GM12878 (cell line): Measurements from ENCODE around the gene SNED1. TPM values are rescaled to one million over a fixed set of nuclear protein-coding genes. Genes with fewer than 3 reads are reported as not detected.
A peak's percentile ranks its signal among the peaks of the same experiment; 100 is the strongest.

Experiments used
- ATAC-seq: fragments of 200-7000 bp; cut with Tn5 transposase; 3 replicates; pipeline ENCODE4 v1.9.1; 2020; ENCODE audit warnings: mild to moderate bottlenecking, moderate library complexity
- BruUV-seq: library from RNA; stranded (reverse); fragments of 400-500 nt; replicated peaks from 2 replicates; lab custom pipeline; 2021; lab: Mats Ljungman, UMichigan
- CTCF ChIA-PET: fragments of 300-600 bp; sonication (Branson Sonifier 250); formaldehyde crosslinking; extraction: SDS; loops from one replicate; lab custom pipeline; 2021; ENCODE audit warnings: inconsistent platforms; lab: Yijun Ruan, JAX
- POLR2A ChIA-PET: fragments of 350-600 bp; formaldehyde crosslinking; extraction: SDS; loops from one replicate; lab custom pipeline; 2021; ENCODE audit warnings: inconsistent platforms; lab: Charles Lee
- RAD21 ChIA-PET: fragments of 300-600 bp; sonication (Branson Sonifier 250); formaldehyde crosslinking; loops from one replicate; lab custom pipeline; 2023; ENCODE audit warnings: antibody characterized with exemption; ENCODE audit not compliant: unreplicated experiment; lab: Charles Lee
- SMC1A ChIA-PET: fragments of 300-600 bp; sonication (Branson Sonifier 250); formaldehyde crosslinking; loops from one replicate; lab custom pipeline; 2023; ENCODE audit not compliant: unreplicated experiment, uncharacterized antibody; lab: Charles Lee
- DNase-seq: peaks from one replicate; pipeline ENCODE4 v3.0.0-alpha.2; 2011; ENCODE audit warnings: low read depth, low spot score
- FAIRE-seq: peaks from 3 replicates; lab custom pipeline; 2011; peaks lifted over from hg19 to GRCh38; lab: Jason Lieb, UNC
- H2AFZ ChIP-seq: 2 replicates; pipeline ENCODE4 v1.6.0; 2011; ENCODE audit warnings: low read depth, low read length, control low read depth; ENCODE audit not compliant: control insufficient read depth
- H3K27ac ChIP-seq: 2 replicates; pipeline ENCODE4 v1.5.1; 2011; ENCODE audit warnings: control low read depth; ENCODE audit not compliant: control insufficient read depth, insufficient read depth
- H3K27me3 ChIP-seq, 2 experiments: replicated peaks in 1 of 2; 2 replicates each; pipeline versions ENCODE4 v1.6.0 to v1.6.1; 2011; ENCODE audit warnings: low read length in 1 of 2; ENCODE audit not compliant: control insufficient read depth in 2 of 2, insufficient read depth in 2 of 2
- H3K36me3 ChIP-seq, 2 experiments: 2 replicates each; pipeline ENCODE4 v1.5.1; 2011; ENCODE audit warnings: low read length in 1 of 2; ENCODE audit not compliant: control insufficient read depth in 2 of 2, insufficient read depth in 2 of 2
- H3K4me1 ChIP-seq: 2 replicates; pipeline ENCODE4 v1.6.1; 2011; ENCODE audit warnings: mild to moderate bottlenecking, low read length, moderate library complexity, mixed read lengths; ENCODE audit not compliant: control insufficient read depth, insufficient read depth
- H3K4me2 ChIP-seq: 2 replicates; pipeline ENCODE4 v1.6.0; 2011; ENCODE audit warnings: control low read depth; ENCODE audit not compliant: control insufficient read depth, insufficient read depth
- H3K4me3 ChIP-seq: fragments of 200-600 bp; sonication (generic); 2 replicates; pipeline ENCODE4 v1.5.1; 2016
- H3K79me2 ChIP-seq: 2 replicates; pipeline ENCODE4 v1.6.0; 2011; ENCODE audit warnings: low read length; ENCODE audit not compliant: control insufficient read depth, insufficient read depth
- H3K9ac ChIP-seq: 2 replicates; pipeline ENCODE4 v1.8.0; 2011; ENCODE audit warnings: low read length, control low read depth, mixed read lengths; ENCODE audit not compliant: control insufficient read depth, insufficient read depth
- H3K9me3 ChIP-seq: replicated peaks from 3 replicates; pipeline ENCODE4 v1.5.1; 2011; ENCODE audit warnings: mild to moderate bottlenecking, low read length; ENCODE audit not compliant: control insufficient read depth, insufficient read depth
- H4K20me1 ChIP-seq: 2 replicates; pipeline ENCODE4 v1.6.0; 2011; ENCODE audit not compliant: control insufficient read depth, insufficient read depth
- EGR1 ChIP-seq, 2 experiments: IDR thresholded peaks; 1 replicate in 1 of 2; 2 replicates in 1 of 2; pipeline ENCODE4 v1.6.1; 2011 to 2012; ENCODE audit warnings: low read depth in 2 of 2, low read length in 2 of 2, borderline replicate concordance in 1 of 2, mild to moderate bottlenecking in 1 of 2, moderate library complexity in 1 of 2
- HDAC2 ChIP-seq: fragments of 200-600 bp; sonication (generic); IDR thresholded peaks from 2 replicates; pipeline ENCODE4 v1.6.1; 2017
- HDAC6 ChIP-seq: fragments of 200-600 bp; sonication (generic); IDR thresholded peaks from one replicate; pipeline ENCODE4 v1.8.0; 2017; ENCODE audit warnings: antibody characterized with exemption; ENCODE audit not compliant: unreplicated experiment
- JUNB ChIP-seq: IDR thresholded peaks from 2 replicates; pipeline ENCODE4 v1.6.1; 2016; ENCODE audit warnings: antibody characterized with exemption, mild to moderate bottlenecking
- MAX ChIP-seq: IDR thresholded peaks from 2 replicates; pipeline ENCODE4 v1.6.1; 2012; ENCODE audit warnings: low read depth, low read length, improper control_type of control experiment
- RAD21 ChIP-seq: IDR thresholded peaks from 2 replicates; pipeline ENCODE4 v1.6.1; 2011; ENCODE audit warnings: mild to moderate bottlenecking, low read depth, low read length, moderate library complexity; ENCODE audit not compliant: insufficient read depth
- RB1 ChIP-seq: fragments of 450-650 bp; formaldehyde crosslinking; IDR thresholded peaks from 2 replicates; pipeline ENCODE4 v1.6.1; 2017; ENCODE audit warnings: mild to moderate bottlenecking, borderline replicate concordance
- SMC3 ChIP-seq: IDR thresholded peaks from 2 replicates; pipeline ENCODE4 v1.6.1; 2011; ENCODE audit warnings: low read length, improper control_type of control experiment, borderline replicate concordance
- ZSCAN29 ChIP-seq: fragments of 450-650 bp; IDR thresholded peaks from 2 replicates; pipeline ENCODE4 v1.6.1; 2017; ENCODE audit warnings: mild to moderate bottlenecking, moderate library complexity
- WGBS: methylation state at CpG from one replicate; pipeline ENCODE4 v1.1.6; 2016; ENCODE audit warnings: low lambda C conversion rate; ENCODE audit not compliant: insufficient replicate concordance, insufficient coverage; ENCODE audit errors: missing lambda C conversion rate; 5-methylcytosine and 5-hydroxymethylcytosine counted together
- in situ Hi-C: fragments of 300-500 bp; cut with MboI; formaldehyde crosslinking; loops from 9 replicates; pipeline ENCODE4 v1.14.3; 2018; ENCODE audit warnings: mixed read lengths
- intact Hi-C: fragments of 100-400 bp; cut with micrococcal nuclease; formaldehyde crosslinking; loops from one replicate; pipeline ENCODE4 v1.14.2; 2022; ENCODE audit not compliant: unreplicated experiment
- polyA plus RNA-seq, 11 experiments: library from polyadenylated mRNA; depleted of rRNA in 4 of 11; unstranded in 6 of 11; stranded (reverse) in 5 of 11; fragments of >200 nt; fragmentation: Nextera tagmentation in 4 of 11; fragmentation: Illumina TruSeq in 1 of 11; extraction: Ambion mirVana in 4 of 11; extraction: Trizol in 1 of 11; gene quantifications; 1 replicate in 1 of 11; 2 replicates in 10 of 11; pipeline versions ENCODE4 v1.2.1 to v1.2.3, GENCODE V29; 2011 to 2016; ENCODE audit warnings: inconsistent platforms in 2 of 11, missing spikeins in 2 of 11, low read depth in 1 of 11
- total RNA-seq, 4 experiments: library from RNA; depleted of rRNA in 3 of 4; stranded (reverse); fragments of >200 nt in 3 of 4; fragmentation: Illumina TruSeq in 1 of 4; extraction: Trizol in 1 of 4; gene quantifications; 2 replicates each; pipeline versions ENCODE4 v1.2.1 to v1.2.3, GENCODE V29; 2013 to 2021
- TF ChIP-seq, protein P1 (sequence below), 3 experiments: IDR thresholded peaks in 2 of 3; conservative IDR thresholded peaks in 1 of 3; 2 replicates each; pipeline ENCODE4 v1.5.1; 2011; ENCODE audit warnings: low read depth in 3 of 3, low read length in 3 of 3, mild to moderate bottlenecking in 3 of 3, control low read depth in 2 of 3, moderate library complexity in 2 of 3, inconsistent platforms in 1 of 3, mixed read lengths in 1 of 3; ENCODE audit not compliant: control insufficient read depth in 2 of 3, insufficient read depth in 1 of 3; ENCODE audit errors: extremely low read depth in 1 of 3

The SNED1 gene
- total and polyA plus RNA-seq, 10 of the 15 experiments (the other 5 are each of a cell fraction or from before 2014, with no cell fraction given): 0.05 to 8.4 (median 3.0) TPM

DNA sequence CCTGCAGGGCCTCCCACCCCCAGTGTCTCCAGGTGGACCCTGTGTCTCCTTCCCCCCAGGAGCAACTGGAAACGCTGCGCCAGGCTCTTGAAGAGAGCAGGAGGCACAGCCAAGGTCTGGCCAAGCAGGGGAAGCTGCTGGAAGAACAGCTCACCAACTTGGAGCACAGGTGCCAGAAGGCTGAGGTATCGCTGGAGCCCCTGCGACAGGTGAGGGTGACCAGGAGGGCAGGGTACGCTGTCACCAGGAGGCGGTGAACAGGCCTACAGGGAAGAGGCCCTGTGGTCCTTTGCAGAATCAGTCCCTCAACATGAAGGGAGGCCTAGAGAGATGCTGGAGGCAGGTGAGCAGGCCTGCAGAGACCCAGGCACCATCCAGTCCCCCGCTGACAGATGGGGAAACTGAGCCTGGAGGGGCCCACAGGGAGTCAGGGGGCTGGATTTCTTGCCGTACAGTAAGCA lies 15.6 kb upstream of the SNED1 start:
- ATAC-seq: no peak; the same call in 2 of the 3 replicates
- Histone ChIP-seq H4K20me1 (no peaks in the 10 kb centered on the region), H3K4me2 (no peak overlapping the region), H3K27ac (no peak overlapping the region), H3K36me3 (no peaks in the 10 kb centered on the region), H3K79me2 (no peaks in the 10 kb centered on the region), H2AFZ (no peak overlapping the region), H3K9me3 (no peaks in the 10 kb centered on the region), H3K27me3 (peaks cover 0 to 5% of the 10 kb centered on the region in 2 experiments; a peak in 2 of 4 replicates), H3K9ac (no peak overlapping the region), H3K4me3 (no peak overlapping the region), H3K4me1 (peaks cover 13% of the 10 kb centered on the region)
- 45% methylated on average over 7 of the region's 8 CpGs for WGBS
- in situ Hi-C loops (no loop called here), intact Hi-C loops (no loop called here)
- ChIA-PET CTCF (interaction anchor here (0.9 kb wide), 1 partner anchor 9 kb away, joined by 3 read pairs; no protein-coding TSS in a partner anchor), RAD21 (no interaction called here), SMC1A (no interaction called here), POLR2A (no interaction called here)
- DNase-seq: no peak
- FAIRE-seq: no peak
- no TSS peak for BruUV-seq
- TF ChIP-seq HDAC2: no peak
- no peak for TF ChIP-seq ZSCAN29
- TF ChIP-seq RB1: no peak
- no peak for TF ChIP-seq JUNB
- no peak for TF ChIP-seq HDAC6

DNA sequence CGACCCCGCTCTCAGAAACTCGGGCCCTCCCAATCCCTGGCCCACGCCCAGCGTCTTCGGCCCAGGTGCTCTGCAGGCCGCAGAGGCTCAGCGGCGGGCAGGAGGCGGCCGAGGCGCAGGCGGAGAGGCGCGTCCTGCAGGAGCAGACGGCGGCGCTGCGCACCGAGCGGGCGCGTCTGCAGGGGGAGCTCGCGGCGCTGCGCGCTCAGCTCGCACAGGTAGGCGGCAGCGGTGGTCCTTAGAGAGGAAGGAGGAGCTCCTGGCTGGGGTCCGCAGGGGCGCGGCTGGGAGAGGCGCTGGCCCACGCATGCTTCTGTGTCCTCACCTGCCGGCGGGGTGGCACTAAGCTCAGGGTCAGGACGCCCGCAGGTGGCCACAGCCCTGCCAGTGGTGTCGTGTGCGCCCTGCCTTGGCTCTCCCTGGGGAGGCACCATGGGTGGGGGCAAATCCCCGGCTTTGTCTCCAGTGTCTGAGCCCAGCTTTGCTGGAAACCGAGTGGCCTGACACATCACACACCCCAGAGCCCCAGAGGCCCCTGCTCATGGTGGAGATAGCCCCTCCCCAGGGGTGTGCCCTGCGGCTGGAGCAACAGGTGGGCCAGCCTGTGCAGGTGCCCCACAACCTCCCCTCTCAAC lies 14.9 kb upstream of the SNED1 start:
- ATAC-seq (peak; percentile 92), DNase-seq (no peak), FAIRE-seq (no peak)
- Histone ChIP-seq H3K79me2 (no peaks in the 10 kb centered on the region), H3K27me3 (peaks cover 0 to 5% of the 10 kb centered on the region in 2 experiments; a peak in 2 of 4 replicates), H3K9ac (no peak overlapping the region), H3K27ac (no peak overlapping the region), H4K20me1 (no peaks in the 10 kb centered on the region), H3K4me1 (peaks cover 13% of the 10 kb centered on the region), H2AFZ (no peak overlapping the region), H3K4me3 (no peak overlapping the region), H3K9me3 (no peaks in the 10 kb centered on the region), H3K4me2 (no peak overlapping the region), H3K36me3 (no peaks in the 10 kb centered on the region)
- intact Hi-C loops: no loop called here
- ChIA-PET CTCF (interaction anchor here (0.9 to 1.4 kb wide), 3 partner anchors 9 to 75 kb away, joined by 3 to 4 read pairs (median 3); no protein-coding TSS in a partner anchor), SMC1A (no interaction called here), RAD21 (no interaction called here), POLR2A (no interaction called here)
- TF ChIP-seq HDAC6 (peak; percentile 83), SMC3 (peak; percentile 47; the same call in 1 of the 2 replicates), EGR1 (IDR thresholded peaks at IDR 0.05; ENCODE audit: borderline replicate concordance in 1 of 2, low read depth in 2 of 2, low read length in 2 of 2) (no peak), RAD21 (peak; percentile 47), MAX (no peak)
- TF ChIP-seq, protein P1, sequence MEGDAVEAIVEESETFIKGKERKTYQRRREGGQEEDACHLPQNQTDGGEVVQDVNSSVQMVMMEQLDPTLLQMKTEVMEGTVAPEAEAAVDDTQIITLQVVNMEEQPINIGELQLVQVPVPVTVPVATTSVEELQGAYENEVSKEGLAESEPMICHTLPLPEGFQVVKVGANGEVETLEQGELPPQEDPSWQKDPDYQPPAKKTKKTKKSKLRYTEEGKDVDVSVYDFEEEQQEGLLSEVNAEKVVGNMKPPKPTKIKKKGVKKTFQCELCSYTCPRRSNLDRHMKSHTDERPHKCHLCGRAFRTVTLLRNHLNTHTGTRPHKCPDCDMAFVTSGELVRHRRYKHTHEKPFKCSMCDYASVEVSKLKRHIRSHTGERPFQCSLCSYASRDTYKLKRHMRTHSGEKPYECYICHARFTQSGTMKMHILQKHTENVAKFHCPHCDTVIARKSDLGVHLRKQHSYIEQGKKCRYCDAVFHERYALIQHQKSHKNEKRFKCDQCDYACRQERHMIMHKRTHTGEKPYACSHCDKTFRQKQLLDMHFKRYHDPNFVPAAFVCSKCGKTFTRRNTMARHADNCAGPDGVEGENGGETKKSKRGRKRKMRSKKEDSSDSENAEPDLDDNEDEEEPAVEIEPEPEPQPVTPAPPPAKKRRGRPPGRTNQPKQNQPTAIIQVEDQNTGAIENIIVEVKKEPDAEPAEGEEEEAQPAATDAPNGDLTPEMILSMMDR (IDR thresholded peaks at IDR 0.05 in 2 of 3, conservative IDR thresholded peaks at IDR 0.05 in 1 of 3; ENCODE audit: control insufficient read depth in 2 of 3, extremely low read depth in 1 of 3, insufficient read depth in 1 of 3, low read depth in 3 of 3, low read length in 3 of 3): peak; percentile 57 to 63 (median 63)
- 3% methylated on average over 43 of the region's 45 CpGs for WGBS
- BruUV-seq: no TSS peak
- in situ Hi-C loops: no loop called here
